ENCODE measurements around the gene PRPSAP1. TPM values are rescaled to one million over a fixed set of nuclear protein-coding genes. Genes with fewer than 3 reads are reported as not detected.
"Not testable (repeated sequence)": the region's sequence is repeated elsewhere in the genome, so short reads cannot be mapped to it uniquely, and the experiment has no call there.

PRPSAP1 gene
- total RNA-seq, 1 donor: 23.4 TPM

GRCh38 chr17:76273445-76274111 is 80.1 kb downstream of the PRPSAP1 start:
- H3K4me3 ChIP-seq (ENCODE audit: low read length): no peak overlapping the region
- peaks cover 66% of the 10 kb centered on the region for H3K4me1 ChIP-seq (ENCODE audit: insufficient read depth, low read length)
- no peaks in the 10 kb centered on the region for H3K9me3 ChIP-seq (ENCODE audit: low read depth, low read length)
- H3K27me3 ChIP-seq (ENCODE audit: insufficient read depth, low read length): no peaks in the 10 kb centered on the region

- H3K4me3 ChIP-seq (ENCODE audit: low read length): peak overlapping the region; percentile 36
These were observed 80.9 kb downstream of the PRPSAP1 start for GRCh38 chr17:76272541-76273444.

GRCh38 chr17:76271669-76272540 is 81.8 kb downstream of the PRPSAP1 start:
- no peaks in the 10 kb centered on the region for H3K27me3 ChIP-seq (ENCODE audit: insufficient read depth, low read length)
- peaks cover 82% of the 10 kb centered on the region for H3K4me1 ChIP-seq (ENCODE audit: insufficient read depth, low read length)
- H3K4me3 ChIP-seq (ENCODE audit: low read length): peak overlapping the region; percentile 36
- H3K9me3 ChIP-seq (ENCODE audit: low read depth, low read length): no peaks in the 10 kb centered on the region

More at GRCh38 chr17:76272541-76273444, 80.9 kb downstream of the PRPSAP1 start:
- H3K4me1 ChIP-seq (ENCODE audit: insufficient read depth, low read length): peaks cover 73% of the 10 kb centered on the region
- no peaks in the 10 kb centered on the region for H3K27me3 ChIP-seq (ENCODE audit: insufficient read depth, low read length)
- H3K9me3 ChIP-seq (ENCODE audit: low read depth, low read length): no peaks in the 10 kb centered on the region

- H3K4me1 ChIP-seq (ENCODE audit: insufficient read depth, low read length): peaks cover 89% of the 10 kb centered on the region
- no peaks in the 10 kb centered on the region for H3K27me3 ChIP-seq (ENCODE audit: insufficient read depth, low read length)
- no peaks in the 10 kb centered on the region for H3K9me3 ChIP-seq (ENCODE audit: low read depth, low read length)
- peak overlapping the region; percentile 36 for H3K4me3 ChIP-seq (ENCODE audit: low read length)
These were observed 82.7 kb downstream of the PRPSAP1 start for GRCh38 chr17:76270770-76271668.

- Histone ChIP-seq H3K4me3 (ENCODE audit: low read length) (no peak overlapping the region), H3K9me3 (ENCODE audit: low read depth, low read length) (no peaks in the 10 kb centered on the region), H3K4me1 (ENCODE audit: insufficient read depth, low read length) (peaks cover 82% of the 10 kb centered on the region), H3K27me3 (ENCODE audit: insufficient read depth, low read length) (no peaks in the 10 kb centered on the region)
These were observed 83.6 kb downstream of the PRPSAP1 start for GRCh38 chr17:76270127-76270592.

- H3K4me1 ChIP-seq (ENCODE audit: insufficient read depth, low read length): peaks cover 79% of the 10 kb centered on the region
- no peaks in the 10 kb centered on the region for H3K9me3 ChIP-seq (ENCODE audit: low read depth, low read length)
- no peaks in the 10 kb centered on the region for H3K27me3 ChIP-seq (ENCODE audit: insufficient read depth, low read length)
- no peak overlapping the region for H3K4me3 ChIP-seq (ENCODE audit: low read length)
These were observed 84.4 kb downstream of the PRPSAP1 start for GRCh38 chr17:76268991-76269981.

GRCh38 chr17:76268015-76268749 is 85.5 kb downstream of the PRPSAP1 start:
- Histone ChIP-seq H3K4me3 (ENCODE audit: low read length) (peak overlapping the region; percentile 27), H3K27me3 (ENCODE audit: insufficient read depth, low read length) (no peaks in the 10 kb centered on the region)

GRCh38 chr17:76267581-76268001 is 86.1 kb downstream of the PRPSAP1 start:
- not testable (repeated sequence) for H3K9me3 ChIP-seq (ENCODE audit: low read depth, low read length); H3K27me3 ChIP-seq (ENCODE audit: insufficient read depth, low read length)
- H3K4me1 ChIP-seq (ENCODE audit: insufficient read depth, low read length): peaks cover 79% of the 10 kb centered on the region
- peak overlapping the region; percentile 83 for H3K4me3 ChIP-seq (ENCODE audit: low read length)

More at GRCh38 chr17:76268015-76268749, 85.5 kb downstream of the PRPSAP1 start:
- peaks cover 79% of the 10 kb centered on the region for H3K4me1 ChIP-seq (ENCODE audit: insufficient read depth, low read length)
- H3K9me3 ChIP-seq (ENCODE audit: low read depth, low read length): no peaks in the 10 kb centered on the region

GRCh38 chr17:76267051-76267576 is 86.6 kb downstream of the PRPSAP1 start:
- no peaks in the 10 kb centered on the region for H3K9me3 ChIP-seq (ENCODE audit: low read depth, low read length)
- H3K4me3 ChIP-seq (ENCODE audit: low read length): peak overlapping the region; percentile 83
- H3K4me1 ChIP-seq (ENCODE audit: insufficient read depth, low read length): peaks cover 79% of the 10 kb centered on the region
- no peaks in the 10 kb centered on the region for H3K27me3 ChIP-seq (ENCODE audit: insufficient read depth, low read length)

GRCh38 chr17:76266244-76266938 is 87.3 kb downstream of the PRPSAP1 start:
- Histone ChIP-seq H3K4me3 (ENCODE audit: low read length) (peak overlapping the region; percentile 83), H3K4me1 (ENCODE audit: insufficient read depth, low read length) (peaks cover 79% of the 10 kb centered on the region), H3K27me3 (ENCODE audit: insufficient read depth, low read length) (no peaks in the 10 kb centered on the region), H3K9me3 (ENCODE audit: low read depth, low read length) (no peaks in the 10 kb centered on the region)

GRCh38 chr17:76265624-76266243 is 88.0 kb downstream of the PRPSAP1 start:
- Histone ChIP-seq H3K4me1 (ENCODE audit: insufficient read depth, low read length) (peaks cover 76% of the 10 kb centered on the region), H3K4me3 (ENCODE audit: low read length) (peak overlapping the region; percentile 83), H3K9me3 (ENCODE audit: low read depth, low read length) (no peaks in the 10 kb centered on the region), H3K27me3 (ENCODE audit: insufficient read depth, low read length) (no peaks in the 10 kb centered on the region)
